GM19395 (cell line): ENCODE results near the gene MSH4.
"Not testable (repeated sequence)": the region's sequence is repeated elsewhere in the genome, so short reads cannot be mapped to it uniquely, and the experiment has no call there.

ENCODE experiments used
- ATAC-seq: cut with Tn5 transposase; IDR thresholded peaks from one replicate; pipeline ENCODE4 v1.9.1; 2021; ENCODE audit warnings: mild to moderate bottlenecking, moderate library complexity; ENCODE audit not compliant: unreplicated experiment

The MSH4 gene

DNA sequence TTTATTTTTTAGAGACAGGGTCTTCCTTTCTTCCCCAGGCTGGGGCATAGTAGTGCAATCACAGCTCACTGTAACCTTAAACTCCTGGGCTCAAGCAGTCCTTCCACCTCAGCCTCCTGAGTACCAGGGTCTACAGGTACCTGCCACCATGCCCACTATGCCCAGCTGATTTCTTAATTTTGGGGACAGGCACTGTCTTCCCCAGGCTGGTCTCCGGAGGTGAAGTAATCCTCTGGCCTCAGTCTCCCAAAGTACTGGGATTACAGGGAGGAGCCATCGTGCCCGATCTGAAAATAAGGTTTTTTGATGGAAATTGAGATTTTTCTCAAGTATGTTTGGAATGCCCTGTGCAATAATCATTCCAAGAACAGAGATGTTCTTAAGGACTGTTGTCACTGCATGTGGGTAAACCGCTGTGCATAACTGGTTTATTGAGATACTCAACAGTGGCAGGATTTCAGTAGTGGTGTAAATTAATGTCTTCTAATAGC lies 934 bp upstream of the MSH4 start:
- no peak for ATAC-seq

DNA sequence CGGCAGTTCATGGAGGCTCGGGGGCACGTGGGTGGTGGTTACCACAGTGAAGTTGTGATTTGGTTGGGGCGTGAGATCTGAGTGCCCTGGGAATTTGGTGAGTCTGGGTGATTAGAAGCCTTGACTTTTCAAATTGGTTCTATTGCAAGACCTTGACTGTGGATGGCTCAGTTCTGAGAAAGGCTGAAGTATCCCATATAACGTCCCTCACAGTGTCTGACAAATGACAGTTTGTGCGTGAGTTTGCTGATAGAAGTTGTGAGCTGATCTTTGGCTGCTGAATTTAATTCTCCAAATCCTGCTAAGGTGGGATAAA lies 549 bp downstream of the MSH4 start:
- ATAC-seq, result no peak

GRCh38 chr1:75797606-75798216 lies 1.0 kb downstream of the MSH4 start:
- no peak for ATAC-seq

- ATAC-seq, result not testable (repeated sequence)
Measured at GRCh38 chr1:75801480-75801879, 4.8 kb downstream of the MSH4 start.

- ATAC-seq, result no peak
Measured at GRCh38 chr1:75808921-75809320, 12.2 kb downstream of the MSH4 start.

- ATAC-seq, result not testable (repeated sequence)
Measured at GRCh38 chr1:75810113-75810512, 13.4 kb downstream of the MSH4 start.

DNA sequence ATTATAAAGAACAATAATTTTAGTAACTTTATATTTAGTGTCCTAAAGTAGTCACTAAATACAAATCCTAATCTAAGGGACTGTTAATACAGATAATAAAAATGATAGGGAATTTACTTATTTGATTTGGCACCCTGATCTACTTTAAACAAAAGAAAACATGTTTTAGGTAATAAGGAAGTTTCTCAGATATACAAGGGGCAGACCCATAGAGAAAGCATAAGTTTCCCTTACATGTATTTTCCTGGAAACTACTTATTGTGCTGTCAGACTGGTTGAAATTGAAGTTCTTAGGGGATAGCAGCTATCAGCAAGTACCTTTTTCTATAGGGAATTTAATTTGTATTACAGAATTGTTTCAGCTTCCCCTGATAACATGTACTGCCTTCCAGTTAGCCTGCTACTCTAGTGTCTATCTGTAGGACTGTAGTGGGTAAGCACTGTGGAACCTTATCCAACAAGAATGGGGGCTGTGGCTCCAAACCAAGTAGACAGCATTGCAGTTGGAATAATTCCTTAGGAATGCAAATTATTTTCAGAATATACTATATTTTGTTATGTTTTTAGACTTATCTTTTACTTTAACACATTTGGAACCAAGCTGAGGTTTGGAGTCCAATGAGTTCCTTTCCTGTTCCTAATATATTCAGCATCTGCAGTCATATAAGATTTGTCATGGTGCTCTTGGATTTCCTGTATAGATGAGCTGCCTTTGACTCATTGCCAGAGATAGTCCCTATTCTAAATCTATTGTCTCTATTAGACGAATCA lies 14.7 kb downstream of the MSH4 start:
- no peak for ATAC-seq

DNA sequence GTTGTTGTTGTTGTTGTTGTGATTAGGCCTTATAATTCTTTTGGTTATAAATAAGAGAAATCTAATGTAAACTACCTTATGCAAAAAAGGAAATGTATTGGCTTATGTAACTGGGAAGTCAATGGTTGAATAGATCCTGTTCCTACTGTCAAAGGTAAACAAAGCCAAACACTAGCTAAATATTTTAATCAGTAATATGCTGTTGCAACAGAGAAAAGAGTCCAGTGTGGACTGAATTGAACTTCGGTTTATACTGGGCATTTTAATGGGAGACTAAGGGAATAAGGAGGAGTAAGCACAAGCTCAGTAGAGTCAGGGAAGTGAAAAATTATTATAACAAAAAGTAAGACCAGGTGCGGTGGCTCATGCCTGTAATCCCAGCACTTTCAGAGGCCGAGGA lies 15.4 kb downstream of the MSH4 start:
- no peak for ATAC-seq

GRCh38 chr1:75823596-75823995 lies 26.9 kb downstream of the MSH4 start:
- not testable (repeated sequence) for ATAC-seq

- no peak for ATAC-seq
Measured at GRCh38 chr1:75836528-75837100, 39.9 kb downstream of the MSH4 start.

DNA sequence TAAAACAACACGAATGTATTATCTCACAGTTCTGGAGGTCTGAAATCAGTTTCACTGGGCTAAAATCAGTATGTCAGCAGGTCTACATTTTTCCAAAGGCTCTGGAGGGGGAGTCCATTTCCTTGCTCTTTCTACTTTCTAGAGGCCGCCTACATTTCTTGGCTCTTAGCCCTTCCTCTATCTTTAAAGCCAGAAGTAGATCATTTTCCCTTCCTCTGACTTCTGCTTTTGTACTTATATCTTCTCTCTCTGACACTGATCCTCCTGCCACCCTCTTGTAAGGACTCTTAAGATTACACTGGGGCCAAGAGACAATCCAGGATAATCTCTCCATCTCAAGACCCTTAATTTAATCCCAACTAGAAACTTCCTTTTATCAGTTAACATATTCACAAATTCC lies 41.4 kb downstream of the MSH4 start:
- ATAC-seq, result no peak

DNA sequence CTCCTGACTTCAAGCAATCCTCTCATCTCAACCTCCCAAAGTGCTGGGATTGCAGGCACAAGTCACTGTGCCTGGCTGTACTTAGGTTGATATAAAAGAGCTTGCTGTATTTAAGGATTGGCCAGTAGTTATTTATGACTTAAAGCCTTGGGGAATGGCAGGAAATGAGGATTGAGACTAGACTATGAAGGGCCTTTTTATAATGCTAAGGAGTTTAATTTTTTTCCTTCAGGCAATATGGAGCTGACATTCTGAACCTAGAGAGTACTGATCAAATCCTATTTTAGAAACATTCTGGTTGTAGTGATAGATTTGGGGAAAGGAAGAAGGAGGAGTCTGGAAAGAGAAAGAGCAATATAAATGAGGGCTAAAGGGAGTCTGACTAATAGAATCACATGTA lies 44.7 kb downstream of the MSH4 start:
- no peak for ATAC-seq

GRCh38 chr1:75845576-75845975 lies 48.9 kb downstream of the MSH4 start:
- no peak for ATAC-seq

DNA sequence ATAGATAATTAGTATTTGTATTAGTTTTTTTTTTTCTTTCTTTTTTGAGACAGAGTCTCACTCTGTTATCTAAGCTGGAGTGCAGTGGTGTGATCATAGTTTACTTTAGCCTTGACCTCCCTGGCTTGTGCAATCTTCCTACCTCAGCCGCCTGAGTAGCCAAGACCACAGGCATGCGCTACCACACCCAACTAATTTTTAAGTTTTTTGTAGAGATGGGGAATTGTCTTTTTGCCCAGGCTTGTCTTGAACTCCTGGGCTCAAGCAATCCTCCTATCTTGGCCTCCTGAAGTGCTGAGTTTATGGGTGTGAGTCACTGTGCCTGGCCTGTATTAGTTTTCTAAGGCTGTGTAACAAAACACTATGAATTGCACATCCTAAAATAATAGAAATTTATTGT lies 58.3 kb downstream of the MSH4 start:
- no peak for ATAC-seq

GRCh38 chr1:75855734-75856133 lies 59.1 kb downstream of the MSH4 start:
- ATAC-seq, result no peak

DNA sequence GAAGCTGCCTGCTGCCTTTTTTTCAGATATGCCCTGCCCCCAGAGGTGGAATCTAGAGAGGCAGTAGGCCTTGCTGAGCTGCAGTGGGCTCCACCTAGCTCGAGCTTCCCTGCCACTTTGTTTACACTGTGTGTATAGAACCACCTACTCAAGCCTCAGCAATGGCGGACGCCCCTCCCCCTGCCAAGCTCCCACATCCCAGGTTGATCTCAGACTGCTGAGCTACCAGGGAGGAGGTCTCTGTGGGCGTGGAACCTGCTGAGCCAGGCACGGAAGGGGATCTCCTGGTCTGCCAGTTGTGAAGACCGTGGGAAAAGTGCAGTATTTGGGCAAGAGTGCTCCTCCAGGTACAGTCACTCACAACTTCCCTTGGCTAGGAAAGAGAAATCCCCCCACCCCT lies 65.1 kb downstream of the MSH4 start:
- no peak for ATAC-seq

DNA sequence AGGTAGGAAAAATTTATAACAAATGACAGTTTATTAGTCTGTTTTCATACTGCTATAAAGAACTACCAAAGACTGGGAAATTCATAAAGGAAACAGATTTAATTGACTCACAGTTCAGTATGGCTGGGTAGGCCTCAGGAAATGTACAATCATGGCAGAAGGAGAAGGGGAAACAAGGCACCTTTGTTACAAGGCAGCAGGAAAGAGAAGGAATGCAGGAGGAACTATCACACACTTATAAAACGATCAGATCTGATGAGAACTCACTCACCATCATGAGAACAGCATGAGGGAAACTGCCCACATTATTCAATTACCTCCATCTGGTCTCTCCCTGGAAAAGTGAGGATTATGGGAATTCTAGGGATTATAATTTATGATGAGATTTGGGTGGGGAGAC lies 74.3 kb downstream of the MSH4 start:
- no peak for ATAC-seq

- ATAC-seq, result no peak
Measured at GRCh38 chr1:75879985-75880384, 83.3 kb downstream of the MSH4 start.

- ATAC-seq, result no peak
Measured at GRCh38 chr1:75884437-75884836, 87.8 kb downstream of the MSH4 start.

GRCh38 chr1:75901371-75901770 lies 104.7 kb downstream of the MSH4 start:
- ATAC-seq, result no peak

GRCh38 chr1:75908717-75909152 lies 112.1 kb downstream of the MSH4 start:
- ATAC-seq, result peak; percentile 82

GRCh38 chr1:75916834-75917233 lies 120.2 kb downstream of the MSH4 start:
- ATAC-seq, result no peak
